Measurements from ENCODE around the gene ROBO1. TPM values are rescaled to one million over a fixed set of nuclear protein-coding genes. Genes with fewer than 3 reads are reported as not detected.
A peak's percentile ranks its signal among the peaks of the same experiment; 100 is the strongest.

The ROBO1 gene
- total RNA-seq, 1 donor from 2014 or later: 19.4 TPM

- DNase-seq (ENCODE audit: low read depth): no peak
- no peak for TF ChIP-seq CTCF (conservative IDR thresholded peaks at IDR 0.05; ENCODE audit: low read depth, low read length)
- H3K4me3 ChIP-seq (ENCODE audit: low read depth, low read length): no peak overlapping the region
Measured at GRCh38 chr3:78742041-78742440, 1025.8 kb downstream of the ROBO1 start.

GRCh38 chr3:78741066-78741645 is 1026.6 kb downstream of the ROBO1 start:
- peak; percentile 61 for TF ChIP-seq CTCF (conservative IDR thresholded peaks at IDR 0.05; ENCODE audit: low read depth, low read length)
- no peak for DNase-seq (ENCODE audit: low read depth)
- no peak overlapping the region for H3K4me3 ChIP-seq (ENCODE audit: low read depth, low read length)

- TF ChIP-seq CTCF (conservative IDR thresholded peaks at IDR 0.05; ENCODE audit: low read depth, low read length): no peak
- no peak for DNase-seq (ENCODE audit: low read depth)
- H3K4me3 ChIP-seq (ENCODE audit: low read depth, low read length): no peak overlapping the region
Measured at GRCh38 chr3:78738833-78739232, 1029.0 kb downstream of the ROBO1 start.

- no peak overlapping the region for H3K4me3 ChIP-seq (ENCODE audit: low read depth, low read length)
- TF ChIP-seq CTCF (conservative IDR thresholded peaks at IDR 0.05; ENCODE audit: low read depth, low read length): no peak
- DNase-seq (ENCODE audit: low read depth): no peak
Measured at GRCh38 chr3:78737988-78738387, 1029.8 kb downstream of the ROBO1 start.

- no peak overlapping the region for H3K4me3 ChIP-seq (ENCODE audit: low read depth, low read length)
- TF ChIP-seq CTCF (conservative IDR thresholded peaks at IDR 0.05; ENCODE audit: low read depth, low read length): no peak
- no peak for DNase-seq (ENCODE audit: low read depth)
Measured at GRCh38 chr3:78736863-78737262, 1030.9 kb downstream of the ROBO1 start.

- no peak for TF ChIP-seq CTCF (conservative IDR thresholded peaks at IDR 0.05; ENCODE audit: low read depth, low read length)
- DNase-seq (ENCODE audit: low read depth): no peak
- no peak overlapping the region for H3K4me3 ChIP-seq (ENCODE audit: low read depth, low read length)
Measured at GRCh38 chr3:78734048-78734637, 1033.7 kb downstream of the ROBO1 start.

GRCh38 chr3:78732893-78733292 is 1034.9 kb downstream of the ROBO1 start:
- DNase-seq (ENCODE audit: low read depth): no peak
- TF ChIP-seq CTCF (conservative IDR thresholded peaks at IDR 0.05; ENCODE audit: low read depth, low read length): no peak
- H3K4me3 ChIP-seq (ENCODE audit: low read depth, low read length): no peak overlapping the region

All from epithelial cell of proximal tubule (primary cell).